A673 (cell line): ENCODE results near the gene TSHZ2.

Source experiments
- CTCF ChIP-seq: fragments of 300-800, 200-600 bp; sonication (generic); conservative IDR thresholded peaks from 2 replicates; pipeline ENCODE4 v1.5.1; 2017; ENCODE audit warnings: low read depth, mild to moderate bottlenecking, antibody characterized with exemption, low read length, moderate library complexity, mixed read lengths
- EZH2 ChIP-seq: fragments of 200-600 bp; sonication (generic); IDR thresholded peaks from 2 replicates; pipeline ENCODE4 v1.6.1; 2017; ENCODE audit warnings: borderline replicate concordance, low read depth, mild to moderate bottlenecking, mixed read lengths, antibody characterized with exemption, low read length; ENCODE audit not compliant: poor library complexity, severe bottlenecking

- no peak for TF ChIP-seq CTCF
- no peak for TF ChIP-seq EZH2
Observed at GRCh38 chr20:53490620-53491019, 518.5 kb downstream of the TSHZ2 start.
